Sigmoid colon (tissue), 4 donors: ENCODE measurements around the gene FBXW8.

Experiments used
- CTCF ChIP-seq, 4 experiments: fragments of 450-650 bp in 3 of 4; fragments of 200-600 bp in 1 of 4; IDR thresholded peaks; one replicate each; pipeline ENCODE4 v1.5.1; 2016 to 2019; ENCODE audit warnings: antibody characterized with exemption in 4 of 4, mild to moderate bottlenecking in 3 of 4, moderate library complexity in 2 of 4
- POLR2A ChIP-seq, 2 donors: fragments of 450-650 bp; IDR thresholded peaks; one replicate each; pipeline ENCODE4 v1.6.1; 2016; ENCODE audit warnings: antibody characterized with exemption in 2 of 2, mild to moderate bottlenecking in 2 of 2, moderate library complexity in 2 of 2
- POLR2AphosphoS5 ChIP-seq, 4 donors: sonication (generic); formaldehyde crosslinking; IDR thresholded peaks; one replicate each; pipeline ENCODE4 v1.6.1; 2017; ENCODE audit warnings: antibody characterized with exemption in 4 of 4

GRCh38 chr12:116924558-116925453 lies 14.1 kb downstream of the FBXW8 start:
- TF ChIP-seq POLR2A (IDR thresholded peaks at IDR 0.05) (no peak), POLR2AphosphoS5 (IDR thresholded peaks at IDR 0.05) (no peak), CTCF (IDR thresholded peaks at IDR 0.05) (no peak)
